ENCODE results near the gene CNDP2.

Gene CNDP2

GRCh38 chr18:74532511-74533025 is 36.4 kb downstream of the CNDP2 start:
- Histone ChIP-seq H3K27me3 (ENCODE audit: control insufficient read depth, low read length) (0 out of 2 replicates have a peak, but pooled peaks cover 2% of the 10 kb centered on the region), H3K4me1 (ENCODE audit: control insufficient read depth, low read length) (no peaks in the 10 kb centered on the region), H3F3A (ENCODE audit: control insufficient read depth, insufficient read depth) (no peaks in the 10 kb centered on the region), H3K9me3 (ENCODE audit: control insufficient read depth, insufficient read depth, low read length) (no peaks in the 10 kb centered on the region), H3K79me2 (ENCODE audit: control insufficient read depth, low read length) (no peaks in the 10 kb centered on the region), H3K4me2 (ENCODE audit: low read length) (no peak overlapping the region), H3K27ac (ENCODE audit: low read depth, low read length) (no peak overlapping the region), H3K4me3 (ENCODE audit: low read length) (no peak overlapping the region), H3K36me3 (ENCODE audit: control insufficient read depth, low read length) (no peaks in the 10 kb centered on the region), H4K20me1 (ENCODE audit: control insufficient read depth, insufficient read depth, low read depth, low read length) (no peaks in the 10 kb centered on the region), H3K9me2 (replicated peaks; ENCODE audit: control insufficient read depth, low read length) (no peaks in the 10 kb centered on the region)
- TF ChIP-seq CTCF (IDR thresholded peaks at IDR 0.05; ENCODE audit: low read depth, low read length, poor library complexity, severe bottlenecking) (no peak), EZH2phosphoT487 (IDR thresholded peaks at IDR 0.05; ENCODE audit: borderline replicate concordance, low read length) (no peak)

GRCh38 chr18:74533666-74534065 is 37.5 kb downstream of the CNDP2 start:
- H3K4me2 ChIP-seq (ENCODE audit: low read length), result no peak overlapping the region
- no peak overlapping the region for H3K27ac ChIP-seq (ENCODE audit: low read depth, low read length)
- TF ChIP-seq CTCF (IDR thresholded peaks at IDR 0.05; ENCODE audit: low read depth, low read length, poor library complexity, severe bottlenecking) (no peak), EZH2phosphoT487 (IDR thresholded peaks at IDR 0.05; ENCODE audit: borderline replicate concordance, low read length) (no peak)
- no peaks in the 10 kb centered on the region for H3K9me3 ChIP-seq (ENCODE audit: control insufficient read depth, insufficient read depth, low read length)
- H3K36me3 ChIP-seq (ENCODE audit: control insufficient read depth, low read length), result no peaks in the 10 kb centered on the region
- H3K9me2 ChIP-seq (replicated peaks; ENCODE audit: control insufficient read depth, low read length), result no peaks in the 10 kb centered on the region
- H3K4me1 ChIP-seq (ENCODE audit: control insufficient read depth, low read length), result no peaks in the 10 kb centered on the region
- H3K4me3 ChIP-seq (ENCODE audit: low read length), result no peak overlapping the region
- H3K79me2 ChIP-seq (ENCODE audit: control insufficient read depth, low read length), result no peaks in the 10 kb centered on the region
- H4K20me1 ChIP-seq (ENCODE audit: control insufficient read depth, insufficient read depth, low read depth, low read length), result no peaks in the 10 kb centered on the region
- no peaks in the 10 kb centered on the region for H3F3A ChIP-seq (ENCODE audit: control insufficient read depth, insufficient read depth)
- no peaks in the 10 kb centered on the region for H3K27me3 ChIP-seq (ENCODE audit: control insufficient read depth, low read length)

- H3K9me3 ChIP-seq (ENCODE audit: control insufficient read depth, insufficient read depth, low read length), result no peaks in the 10 kb centered on the region
- H3K27ac ChIP-seq (ENCODE audit: low read depth, low read length), result no peak within 1 kb of the TSS
- H3K4me3 ChIP-seq (ENCODE audit: low read length), result no peak within 1 kb of the TSS
- H3K27me3 ChIP-seq (ENCODE audit: control insufficient read depth, low read length), result no peaks in the 10 kb centered on the region
- H4K20me1 ChIP-seq (ENCODE audit: control insufficient read depth, insufficient read depth, low read depth, low read length), result no peaks in the 10 kb centered on the region
- H3K9me2 ChIP-seq (replicated peaks; ENCODE audit: control insufficient read depth, low read length), result no peaks in the 10 kb centered on the region
- H3K4me2 ChIP-seq (ENCODE audit: low read length), result no peak within 1 kb of the TSS
- no peaks in the 10 kb centered on the region for H3K36me3 ChIP-seq (ENCODE audit: control insufficient read depth, low read length)
- no peaks in the 10 kb centered on the region for H3F3A ChIP-seq (ENCODE audit: control insufficient read depth, insufficient read depth)
- no peaks in the 10 kb centered on the region for H3K4me1 ChIP-seq (ENCODE audit: control insufficient read depth, low read length)
- no peak for TF ChIP-seq CTCF (IDR thresholded peaks at IDR 0.05; ENCODE audit: low read depth, low read length, poor library complexity, severe bottlenecking)
- no peak for TF ChIP-seq EZH2phosphoT487 (IDR thresholded peaks at IDR 0.05; ENCODE audit: borderline replicate concordance, low read length)
- H3K79me2 ChIP-seq (ENCODE audit: control insufficient read depth, low read length), result no peaks in the 10 kb centered on the region
Observed at GRCh38 chr18:74534150-74534969, 38.2 kb downstream of the CNDP2 start, which contains the start of gene CNDP1. Gene CNDP1 (plus strand): TSS chr18:74534500. CDS start chr18:74534668, 168 bp downstream.

Measured in DOHH2 (cell line).